ENCODE results near the gene KANSL1. TPM values are rescaled to one million over a fixed set of nuclear protein-coding genes. Genes with fewer than 3 reads are reported as not detected.
"Not testable (repeated sequence)": the region's sequence is repeated elsewhere in the genome, so short reads cannot be mapped to it uniquely, and the experiment has no call there.

Gene KANSL1
- polyA plus RNA-seq, 12 donors: 30.6 to 82.6 (median 41.5) TPM; not detected in 1

GRCh38 chr17:46118964-46119363 lies 74.3 kb downstream of the KANSL1 start:
- no peak for DNase-seq

GRCh38 chr17:46117850-46118696 lies 75.2 kb downstream of the KANSL1 start:
- no peak for DNase-seq

GRCh38 chr17:46117117-46117516 lies 76.1 kb downstream of the KANSL1 start:
- no peak for DNase-seq

GRCh38 chr17:46115699-46116098 lies 77.5 kb downstream of the KANSL1 start:
- DNase-seq: no peak

GRCh38 chr17:46111236-46111635 lies 82.0 kb downstream of the KANSL1 start:
- DNase-seq: not testable (repeated sequence)

- no peak for DNase-seq
Measured at GRCh38 chr17:46110219-46110618, 83.0 kb downstream of the KANSL1 start.

GRCh38 chr17:46109603-46110189 lies 83.5 kb downstream of the KANSL1 start:
- no peak for DNase-seq

- no peak for DNase-seq
Measured at GRCh38 chr17:46108550-46109110, 84.6 kb downstream of the KANSL1 start.

- no peak for DNase-seq
Measured at GRCh38 chr17:46108120-46108519, 85.1 kb downstream of the KANSL1 start.

GRCh38 chr17:46106966-46107644 lies 86.1 kb downstream of the KANSL1 start:
- no peak for DNase-seq

GRCh38 chr17:46102806-46103205 lies 90.4 kb downstream of the KANSL1 start:
- not testable (repeated sequence) for DNase-seq

- DNase-seq: not testable (repeated sequence)
Measured at GRCh38 chr17:46101785-46102617, 91.2 kb downstream of the KANSL1 start.

- no peak for DNase-seq
Measured at GRCh38 chr17:46100590-46100989, 92.6 kb downstream of the KANSL1 start.

GRCh38 chr17:46099865-46100264 lies 93.4 kb downstream of the KANSL1 start:
- no peak for DNase-seq

GRCh38 chr17:46097497-46097896 lies 95.7 kb downstream of the KANSL1 start:
- no peak for DNase-seq

- no peak for DNase-seq
Measured at GRCh38 chr17:46092991-46093390, 100.2 kb downstream of the KANSL1 start.

- no peak for DNase-seq
Measured at GRCh38 chr17:46090871-46091270, 102.4 kb downstream of the KANSL1 start.

GRCh38 chr17:46089389-46089965 lies 103.8 kb downstream of the KANSL1 start:
- DNase-seq: no peak

- DNase-seq: no peak
Measured at GRCh38 chr17:46088595-46088994, 104.6 kb downstream of the KANSL1 start.

GRCh38 chr17:46087871-46088270 lies 105.4 kb downstream of the KANSL1 start:
- DNase-seq: not testable (repeated sequence)

- no peak for DNase-seq
Measured at GRCh38 chr17:46086821-46087220, 106.4 kb downstream of the KANSL1 start.
